NCI-H2081 treated with DMSO at 0.1 percent for 48 hours (cell line): ENCODE data around the gene SPANXN2.
"Not testable (repeated sequence)": the region's sequence is repeated elsewhere in the genome, so short reads cannot be mapped to it uniquely, and the experiment has no call there.

Experiments
- DNase-seq: peaks from one replicate; lab custom pipeline; 2025; lab: John Stamatoyannopoulos, UW

The SPANXN2 gene

GRCh38 chrX:143720652-143721051 is at the start of gene SPANXN2:
Gene SPANXN2 (minus strand): TSS chrX:143720752. CDS start chrX:143720668, 84 bp downstream.
- not testable (repeated sequence) for DNase-seq

DNA sequence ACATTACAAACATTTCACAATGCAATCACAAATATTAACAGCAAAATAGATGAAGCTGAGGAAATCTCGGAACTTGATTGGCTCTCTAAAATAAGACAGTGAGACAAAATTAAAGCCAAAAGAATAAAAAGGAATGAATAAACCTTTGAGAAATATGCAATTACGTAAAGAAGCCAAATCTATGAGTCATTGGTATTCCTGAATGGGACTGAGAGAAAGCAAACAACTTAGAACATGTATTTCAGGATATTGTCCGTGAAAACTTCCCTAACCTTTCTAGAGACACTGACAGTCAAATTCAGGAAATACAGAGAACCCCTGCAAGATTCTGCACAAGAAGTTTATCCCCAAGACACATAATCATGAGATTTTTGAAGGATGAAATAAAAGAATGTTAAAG is 48.4 kb upstream of the SPANXN2 start:
- no peak for DNase-seq

DNA sequence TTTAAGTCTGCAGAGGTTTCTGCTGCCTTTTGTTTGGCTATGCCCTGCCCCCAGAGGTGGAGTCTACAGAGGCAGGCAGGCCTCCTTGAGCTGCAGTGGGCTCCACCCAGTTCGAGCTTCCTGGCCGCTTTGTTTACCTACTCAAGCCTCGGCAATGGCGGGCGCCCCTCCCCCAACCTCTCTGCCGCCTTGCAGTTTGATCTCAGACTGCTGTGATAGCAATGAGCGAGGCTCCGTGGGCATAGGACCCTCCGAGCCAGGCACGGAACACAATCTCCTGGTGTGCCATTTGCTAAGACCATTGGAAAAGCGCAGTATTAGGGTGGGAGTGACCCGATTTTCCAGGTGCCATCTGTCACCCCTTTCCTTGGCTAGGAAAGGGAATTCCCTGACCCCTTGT is 47.2 kb upstream of the SPANXN2 start:
- DNase-seq, result not testable (repeated sequence)

GRCh38 chrX:143757887-143758286 is 37.3 kb upstream of the SPANXN2 start:
- no peak for DNase-seq

- no peak for DNase-seq
Observed at GRCh38 chrX:143757375-143757774, 36.8 kb upstream of the SPANXN2 start.

DNA sequence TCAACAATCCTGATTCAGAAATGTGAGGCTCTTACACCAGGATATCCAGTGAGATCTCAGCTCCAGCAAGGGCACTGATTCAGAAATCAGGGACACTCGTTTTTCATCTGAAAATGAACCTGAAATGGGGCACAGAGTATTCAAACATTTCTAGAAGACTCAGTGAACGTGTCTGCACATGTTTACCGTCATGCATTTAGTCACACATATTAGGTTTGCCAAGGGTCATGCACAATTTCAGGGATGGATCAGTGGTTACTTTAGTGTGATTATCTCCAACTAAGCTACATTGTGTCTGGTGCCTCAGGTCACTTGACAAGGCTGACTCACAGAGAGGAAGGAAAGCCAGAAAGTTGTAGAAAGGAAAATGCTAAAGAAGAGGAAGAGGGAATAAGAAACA is 33.6 kb upstream of the SPANXN2 start:
- no peak for DNase-seq

GRCh38 chrX:143733866-143734265 is 13.3 kb upstream of the SPANXN2 start:
- DNase-seq, result no peak

DNA sequence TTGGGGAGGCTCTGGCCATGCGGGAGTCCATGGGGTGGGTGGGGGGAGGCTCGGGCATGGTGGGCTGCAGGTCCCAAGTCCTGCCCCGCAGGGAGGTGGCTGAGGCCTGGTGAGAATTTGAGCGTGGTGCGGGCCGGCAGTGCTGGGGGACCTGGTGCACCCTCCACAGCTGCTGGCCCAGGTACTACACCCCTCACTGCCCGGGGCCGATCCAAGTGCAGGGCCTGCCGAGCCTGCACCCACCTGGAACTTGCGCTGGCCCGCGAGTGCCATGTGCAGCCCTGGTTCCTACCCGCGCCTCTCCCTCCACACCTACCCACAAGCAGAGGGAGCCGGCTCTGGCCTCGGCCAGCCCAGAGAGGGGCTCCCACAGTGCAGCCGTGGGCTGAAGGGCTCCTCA is 5.7 kb upstream of the SPANXN2 start:
- no peak for DNase-seq

DNA sequence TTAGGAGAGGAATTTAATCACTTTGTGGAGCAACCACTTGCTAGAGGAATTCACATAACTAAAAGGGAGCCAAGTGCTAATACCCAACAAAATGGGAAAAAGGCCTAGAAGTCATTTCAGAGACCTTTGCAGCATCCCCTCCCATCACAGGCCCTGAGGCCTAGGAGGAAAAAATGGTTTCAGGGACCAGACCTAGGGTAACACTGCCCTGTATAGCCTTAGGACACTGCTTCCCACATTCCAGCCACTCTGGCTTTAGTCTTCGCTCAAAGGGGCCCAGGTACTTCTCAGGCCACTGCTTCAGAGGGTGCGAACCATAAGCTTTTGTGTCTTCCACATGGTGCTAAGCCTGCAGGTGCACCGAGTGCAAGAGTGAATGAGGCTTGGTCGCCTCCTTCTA is 19.1 kb downstream of the SPANXN2 start:
- DNase-seq, result no peak

DNA sequence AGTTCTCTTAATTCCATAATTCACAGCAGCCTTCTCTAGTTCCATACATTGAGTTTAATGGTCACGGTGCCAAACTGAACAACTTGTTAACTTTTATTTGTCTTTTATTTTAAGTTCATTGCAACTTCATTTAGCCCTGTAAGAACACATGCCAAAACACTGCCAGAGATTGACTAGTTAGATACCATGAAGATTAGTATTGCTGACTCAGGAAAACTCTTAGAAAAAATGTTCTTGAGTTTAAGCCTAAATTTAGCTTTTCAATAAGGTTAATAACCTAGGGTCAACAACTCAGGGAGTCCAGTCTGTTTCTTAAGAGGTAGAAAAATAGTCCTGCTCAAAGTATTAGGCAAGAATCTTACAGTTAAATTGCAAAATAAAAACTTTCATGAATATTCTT is 25.7 kb downstream of the SPANXN2 start:
- DNase-seq, result no peak

DNA sequence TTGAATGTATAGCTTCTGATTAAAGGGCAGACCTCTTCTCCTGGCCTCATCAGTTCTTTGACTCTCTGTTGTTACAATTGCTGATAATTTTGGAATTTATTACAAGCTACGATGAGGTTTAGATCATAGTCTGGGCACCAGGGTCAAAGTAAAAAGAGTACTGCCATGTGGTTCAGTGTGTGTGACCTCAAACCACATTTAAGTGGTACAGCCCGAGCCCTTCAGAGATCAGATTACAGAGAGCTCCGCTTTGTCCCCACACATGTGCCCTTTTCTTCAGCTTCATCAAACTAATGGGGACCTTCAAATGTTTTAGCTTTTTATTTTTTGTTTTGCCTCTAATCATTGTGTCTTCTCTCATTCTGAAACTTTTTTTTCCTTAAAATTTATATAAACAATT is 37.1 kb downstream of the SPANXN2 start:
- DNase-seq, result no peak

GRCh38 chrX:143674926-143675325 is 45.6 kb downstream of the SPANXN2 start:
- DNase-seq, result no peak

DNA sequence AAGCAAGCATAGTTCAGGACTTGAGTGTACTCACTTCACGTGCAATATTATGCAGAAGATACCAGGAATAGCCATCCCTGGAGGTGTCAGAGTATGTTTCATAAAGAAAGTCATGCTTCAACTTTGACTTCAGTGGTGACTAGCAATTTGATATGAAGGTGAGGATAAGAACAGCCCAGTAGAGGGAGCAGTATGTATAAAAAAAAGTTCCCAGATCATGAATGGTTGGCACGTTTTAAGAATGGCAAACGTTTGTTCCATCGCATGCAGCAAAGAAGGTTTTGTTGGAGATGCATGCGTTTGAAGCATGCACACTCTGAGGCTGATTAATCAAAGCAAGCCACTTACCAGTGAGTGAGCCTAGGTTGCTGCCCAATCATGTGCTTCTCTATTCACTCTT is 51.2 kb downstream of the SPANXN2 start:
- DNase-seq, result no peak

GRCh38 chrX:143664302-143664701 is 56.2 kb downstream of the SPANXN2 start:
- no peak for DNase-seq

- DNase-seq, result no peak
Observed at GRCh38 chrX:143663755-143664154, 56.8 kb downstream of the SPANXN2 start.
